GM19351 (cell line): ENCODE measurements around the gene IGFBP3.

ENCODE experiments used
- ATAC-seq: cut with Tn5 transposase; IDR thresholded peaks from one replicate; pipeline ENCODE4 v1.9.1; 2021; ENCODE audit warnings: mild to moderate bottlenecking, moderate library complexity; ENCODE audit not compliant: unreplicated experiment

IGFBP3 gene

DNA sequence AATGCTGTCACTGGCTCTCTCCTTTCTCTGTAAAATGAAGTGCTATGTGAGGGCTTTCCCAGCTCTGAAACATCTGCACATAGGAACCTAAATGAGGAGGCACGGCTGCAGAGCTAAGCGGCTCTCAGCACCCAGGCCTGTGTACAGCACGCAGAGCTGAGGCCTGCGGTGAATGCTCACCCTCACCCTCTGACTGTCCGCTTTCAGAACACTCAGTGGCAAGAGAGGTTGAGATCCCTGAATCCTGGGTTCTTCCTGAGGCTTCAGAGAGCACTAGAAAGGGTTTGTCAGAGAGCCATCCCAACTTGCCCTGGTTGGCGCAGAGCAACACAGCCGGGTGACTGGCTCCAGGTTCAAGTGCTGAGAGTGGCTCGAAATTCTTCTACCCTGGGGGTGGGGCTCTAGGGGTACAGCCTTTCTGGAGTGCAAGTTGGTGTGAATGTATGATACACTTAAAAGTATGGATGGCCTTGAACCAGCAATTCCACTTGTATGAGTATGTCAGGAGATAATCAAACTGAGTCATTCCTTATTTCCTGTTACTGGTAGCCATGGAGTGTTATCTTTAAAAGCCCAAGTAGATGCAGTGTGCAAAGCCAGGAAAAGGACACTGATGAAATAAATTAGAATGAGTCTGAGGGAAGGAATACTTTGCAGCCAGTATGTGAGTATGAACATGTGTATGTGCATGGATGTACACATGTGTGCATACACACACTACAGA lies 46.5 kb downstream of the IGFBP3 start:
- ATAC-seq, result no peak

DNA sequence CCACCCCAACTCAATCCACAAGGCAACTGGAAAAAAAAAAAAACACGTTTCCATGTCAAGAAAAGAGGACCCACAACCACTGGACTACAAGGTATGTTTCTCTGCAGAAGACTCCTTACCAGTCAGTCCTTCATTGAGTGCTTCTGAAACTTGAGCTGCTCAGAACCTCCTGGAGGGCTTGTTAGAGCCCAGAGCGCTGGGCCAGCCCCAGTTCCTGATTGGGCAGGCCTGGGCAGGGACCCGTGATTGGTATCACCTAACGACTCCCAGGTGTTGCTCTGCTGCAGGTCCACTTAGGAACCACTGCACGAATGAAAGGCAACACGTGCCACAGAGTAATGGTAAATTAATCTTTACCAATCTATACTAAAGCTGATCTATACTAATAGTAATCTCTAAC lies 47.7 kb downstream of the IGFBP3 start:
- ATAC-seq, result no peak

DNA sequence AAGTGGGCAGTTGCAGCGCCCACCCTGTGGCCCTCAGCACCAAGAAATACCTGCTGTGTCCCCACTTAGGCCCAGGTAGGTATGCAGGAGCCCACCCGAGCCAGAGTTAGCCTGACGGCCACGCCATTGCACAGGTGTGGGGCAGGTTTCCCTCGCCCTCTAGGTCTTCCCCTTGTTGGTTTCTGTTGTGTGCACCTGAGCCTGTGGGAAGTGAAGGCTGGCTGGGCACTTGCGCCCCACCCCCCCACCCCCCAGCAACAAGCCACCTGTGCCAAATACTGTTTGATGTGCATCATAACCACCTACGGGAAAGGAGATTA lies 48.1 kb downstream of the IGFBP3 start, which contains the start of gene CCDC201:
CCDC201 (minus strand) TSS at position 48 of the 320 bp plus-strand sequence. CDS start 75 bp downstream, outside the sequence.
- ATAC-seq, result no peak

DNA sequence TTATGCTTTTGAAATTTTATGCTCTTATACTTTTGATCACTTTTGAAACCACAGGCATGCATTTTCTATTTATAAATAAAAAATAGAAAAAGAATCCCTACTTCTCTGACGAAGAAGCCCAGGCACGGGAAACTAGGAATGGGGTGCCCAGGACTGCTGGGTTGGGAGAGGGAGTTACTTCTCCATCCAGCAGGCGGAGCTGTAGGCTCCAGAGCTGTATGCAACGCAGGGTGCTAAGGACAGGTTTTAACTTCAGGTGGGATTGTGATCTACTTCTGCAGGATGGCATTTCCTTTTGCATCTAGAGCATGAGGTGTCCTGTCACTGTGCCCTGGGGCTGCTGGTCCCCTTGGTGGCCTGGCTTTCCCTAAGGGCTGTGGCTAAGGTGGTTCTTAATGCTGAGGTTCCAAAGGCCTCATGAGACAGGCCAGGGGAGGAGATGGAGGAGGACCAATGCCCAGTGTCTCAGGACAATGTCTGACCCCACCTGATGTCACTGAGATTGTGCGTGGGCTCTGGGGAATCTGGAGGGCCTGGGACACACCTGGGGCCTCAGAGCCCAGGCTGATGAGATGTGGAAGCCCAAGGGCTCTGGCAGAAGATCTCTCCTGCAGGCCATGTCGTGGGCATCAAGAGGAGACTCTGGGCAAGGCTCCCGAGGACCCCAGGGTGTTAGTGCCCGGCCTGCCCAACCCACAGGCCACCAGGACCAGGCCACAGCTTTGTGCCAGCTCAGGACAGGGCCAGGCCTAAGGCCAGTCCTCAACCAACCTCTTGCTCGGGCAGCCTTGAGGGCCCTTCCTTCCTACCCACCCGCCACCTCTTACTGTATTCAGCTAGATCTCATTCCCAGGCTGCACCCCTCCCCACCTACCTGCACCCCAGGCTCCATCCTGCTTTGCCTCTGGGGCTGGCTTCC lies 48.7 kb downstream of the IGFBP3 start:
- ATAC-seq, result peak; percentile 59

DNA sequence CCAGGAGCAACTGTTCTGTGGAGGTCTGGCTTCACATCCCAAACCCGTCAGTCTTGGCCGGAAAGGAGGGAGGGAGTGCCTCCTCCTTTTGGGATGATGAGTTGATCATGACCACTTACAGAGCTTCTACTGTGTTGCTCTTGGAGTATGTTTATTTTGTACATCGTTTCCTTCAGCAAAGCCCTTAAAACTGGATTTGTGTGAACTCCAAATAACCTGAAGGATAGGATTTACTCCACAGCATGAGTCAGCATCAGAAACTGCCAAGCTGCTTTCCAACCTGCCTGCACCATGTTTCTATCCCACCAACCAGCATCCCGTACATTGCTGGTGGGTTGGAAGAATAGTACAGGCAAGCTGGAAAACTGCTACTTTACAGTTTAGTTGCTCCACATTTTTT lies 51.6 kb downstream of the IGFBP3 start:
- no peak for ATAC-seq

DNA sequence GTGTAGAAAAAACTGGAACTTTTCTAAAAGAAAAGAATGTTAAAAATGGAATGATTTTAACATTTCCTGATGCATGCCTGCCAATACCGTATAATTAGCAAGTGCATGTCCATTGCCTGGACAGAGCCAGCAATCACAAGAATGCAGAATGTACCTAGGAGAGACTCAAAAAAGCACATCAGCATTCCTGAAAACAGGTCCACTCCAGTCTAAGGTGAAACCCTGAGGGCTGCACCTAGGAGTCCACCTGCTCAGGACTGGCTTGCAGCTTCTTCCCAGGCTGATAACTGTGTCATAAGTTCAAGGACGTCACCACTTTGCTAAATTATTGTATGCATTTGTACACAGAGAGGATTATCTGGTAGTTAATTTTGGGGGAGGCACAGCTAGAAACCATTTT lies 53.6 kb downstream of the IGFBP3 start:
- ATAC-seq, result no peak

DNA sequence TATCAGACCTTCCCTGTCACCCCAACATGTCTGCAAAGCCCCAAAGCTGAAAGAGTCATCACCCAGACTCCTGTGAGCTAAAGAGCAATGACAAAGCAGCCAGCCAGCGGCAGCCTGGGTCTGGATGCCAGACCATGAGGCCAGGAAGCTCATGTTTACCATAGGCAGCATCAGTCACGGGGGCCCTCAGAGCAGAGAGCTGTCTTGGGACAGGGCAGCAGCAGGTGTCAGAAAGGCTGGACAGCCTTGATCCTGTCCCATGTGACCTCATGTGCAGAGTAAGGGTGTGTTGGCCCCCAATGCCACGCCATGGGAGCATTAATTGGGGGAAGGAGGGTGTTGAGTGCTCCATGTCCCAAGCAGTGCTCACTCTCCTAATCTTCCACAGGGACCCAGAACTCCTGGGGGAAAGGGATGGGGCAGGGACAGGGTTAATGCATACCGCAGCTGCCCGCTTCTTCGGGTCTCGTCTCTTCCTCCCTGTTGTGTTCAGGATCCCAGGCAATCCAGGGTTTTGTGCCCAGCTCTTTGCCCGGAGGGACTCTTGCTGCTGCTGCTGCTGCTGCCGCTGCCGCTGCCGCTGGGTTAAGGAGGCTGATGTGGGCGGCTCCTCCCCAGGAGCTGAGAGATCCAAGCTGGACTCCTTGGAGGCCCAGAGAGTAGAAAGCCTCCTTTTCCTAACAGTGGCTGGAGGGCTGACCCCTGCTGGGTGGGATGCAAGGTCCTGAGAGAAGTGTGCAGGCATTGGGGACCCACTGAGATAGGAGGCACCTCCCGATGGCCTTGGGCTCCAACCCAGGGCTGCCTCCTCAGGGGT lies 55.3 kb downstream of the IGFBP3 start:
- ATAC-seq, result no peak

DNA sequence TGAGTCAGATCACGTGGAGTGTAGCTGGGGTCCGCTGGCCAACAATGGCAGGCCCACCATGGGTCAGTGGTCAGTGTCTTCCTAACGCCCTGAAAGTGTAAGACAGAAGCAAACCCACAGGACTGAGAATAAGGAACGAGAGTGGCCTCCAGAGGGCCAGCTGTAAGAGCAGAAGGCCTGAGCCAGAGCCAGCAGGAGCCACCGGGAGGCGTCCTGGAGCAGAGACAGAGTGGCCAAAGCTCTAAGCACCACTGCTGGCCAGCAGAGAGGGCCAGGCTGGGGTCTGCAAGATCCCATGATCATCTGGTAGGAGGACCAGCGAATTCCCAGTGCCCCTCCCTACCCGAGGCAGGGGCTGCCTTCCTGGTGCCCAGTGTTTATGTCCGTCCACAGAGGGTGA lies 57.4 kb downstream of the IGFBP3 start:
- ATAC-seq, result no peak
